CD14-positive monocyte (primary cell): ENCODE measurements around the gene EVC. TPM values are rescaled to one million over a fixed set of nuclear protein-coding genes. Genes with fewer than 3 reads are reported as not detected.

Source experiments
- DNase-seq, 3 donors: peaks; one replicate each; pipeline ENCODE4 v3.0.0-alpha.2; 2011 to 2022
- H2AFZ ChIP-seq: 2 replicates; pipeline ENCODE4 v1.6.0; 2012; ENCODE audit warnings: mild to moderate bottlenecking, low read depth, low read length, inconsistent platforms; ENCODE audit not compliant: insufficient read depth, poor library complexity, severe bottlenecking
- H3K27ac ChIP-seq, 2 donors: 1 replicate in 1 of 2; 2 replicates in 1 of 2; pipeline ENCODE4 v1.5.1; 2012 to 2013; ENCODE audit warnings: low read length in 2 of 2, control low read depth in 1 of 2, inconsistent platforms in 1 of 2, low read depth in 1 of 2, mild to moderate bottlenecking in 1 of 2
- H3K27me3 ChIP-seq, 2 donors: one replicate each; pipeline versions ENCODE4 v1.6.0 to v1.6.1; 2011 to 2013; ENCODE audit warnings: low read length in 2 of 2; ENCODE audit not compliant: control insufficient read depth in 2 of 2, insufficient read depth in 2 of 2
- H3K36me3 ChIP-seq, 2 donors: replicated peaks in 1 of 2; 1 replicate in 1 of 2; 2 replicates in 1 of 2; pipeline versions ENCODE4 v1.5.1 to v1.6.1; 2012 to 2013; ENCODE audit warnings: low read length in 2 of 2, control low read depth in 1 of 2, inconsistent platforms in 1 of 2, mild to moderate bottlenecking in 1 of 2; ENCODE audit not compliant: insufficient read depth in 2 of 2, control insufficient read depth in 1 of 2
- H3K4me1 ChIP-seq, 2 donors: 1 replicate in 1 of 2; 2 replicates in 1 of 2; pipeline versions ENCODE4 v1.5.1 to v1.6.1; 2012 to 2013; ENCODE audit warnings: low read length in 2 of 2, control low read depth in 1 of 2, inconsistent platforms in 1 of 2, mild to moderate bottlenecking in 1 of 2, moderate library complexity in 1 of 2; ENCODE audit not compliant: insufficient read depth in 2 of 2, control insufficient read depth in 1 of 2
- H3K4me2 ChIP-seq: replicated peaks from 2 replicates; pipeline ENCODE3; 2012; ENCODE audit warnings: low read length, moderate library complexity, mild to moderate bottlenecking; ENCODE audit not compliant: poor library complexity, severe bottlenecking; ENCODE audit errors: extremely low read depth
- H3K4me3 ChIP-seq, 3 experiments: fragments of 200-600 bp in 1 of 3; sonication (generic) in 1 of 3; replicated peaks in 1 of 3; 1 replicate in 2 of 3; 2 replicates in 1 of 3; pipeline ENCODE4 v1.5.1; 2011 to 2013; ENCODE audit warnings: low read length in 3 of 3, mild to moderate bottlenecking in 3 of 3, control low read depth in 2 of 3, low read depth in 2 of 3, inconsistent platforms in 1 of 3, moderate library complexity in 1 of 3
- H3K79me2 ChIP-seq: 2 replicates; pipeline ENCODE4 v1.6.0; 2012; ENCODE audit warnings: mild to moderate bottlenecking, control low read depth, inconsistent platforms, low read length, moderate library complexity; ENCODE audit not compliant: insufficient read depth
- H3K9ac ChIP-seq: 2 replicates; pipeline ENCODE4 v1.6.0; 2017; ENCODE audit warnings: low read length, mild to moderate bottlenecking; ENCODE audit not compliant: insufficient read depth, poor library complexity, severe bottlenecking
- H3K9me3 ChIP-seq, 2 donors: replicated peaks in 1 of 2; 1 replicate in 1 of 2; 2 replicates in 1 of 2; pipeline versions ENCODE4 v1.5.1 to v1.6.1; 2012 to 2013; ENCODE audit warnings: low read length in 2 of 2, control low read depth in 1 of 2; ENCODE audit not compliant: control insufficient read depth in 1 of 2, insufficient read depth in 1 of 2
- H4K20me1 ChIP-seq: 2 replicates; pipeline ENCODE4 v1.6.0; 2012; ENCODE audit warnings: mild to moderate bottlenecking, low read length, control low read depth, moderate library complexity; ENCODE audit not compliant: insufficient read depth
- H3K27ac Mint-ChIP-seq, 7 donors: one replicate each; pipeline ENCODE4 v1.8.0; 2020; ENCODE audit warnings: mild to moderate bottlenecking in 7 of 7, mixed read lengths in 7 of 7, moderate library complexity in 6 of 7, inconsistent platforms in 2 of 7
- H3K27me3 Mint-ChIP-seq, 3 donors: one replicate each; pipeline ENCODE4 v1.8.0; 2021 to 2022; ENCODE audit warnings: low read depth in 3 of 3, mild to moderate bottlenecking in 3 of 3, mixed read lengths in 3 of 3, moderate library complexity in 3 of 3, inconsistent platforms in 1 of 3
- H3K36me3 Mint-ChIP-seq, 2 donors: one replicate each; pipeline ENCODE4 v1.8.0; 2020; ENCODE audit warnings: mixed read lengths in 2 of 2, inconsistent platforms in 1 of 2, mild to moderate bottlenecking in 1 of 2
- H3K4me1 Mint-ChIP-seq: one replicate; pipeline ENCODE4 v1.8.0; 2020; ENCODE audit warnings: mild to moderate bottlenecking, mixed read lengths
- H3K4me3 Mint-ChIP-seq, 2 donors: one replicate each; pipeline ENCODE4 v1.8.0; 2020; ENCODE audit warnings: mild to moderate bottlenecking in 2 of 2, mixed read lengths in 2 of 2, moderate library complexity in 1 of 2
- H3K9me3 Mint-ChIP-seq, 7 donors: one replicate each; pipeline ENCODE4 v1.8.0; 2020 to 2022; ENCODE audit warnings: mixed read lengths in 7 of 7, mild to moderate bottlenecking in 6 of 7, moderate library complexity in 6 of 7, inconsistent platforms in 2 of 7
- WGBS: methylation state at CpG from one replicate; pipeline ENCODE4 v1.1.5; 2013; ENCODE audit warnings: missing lambda C conversion rate; ENCODE audit not compliant: insufficient coverage; 5-methylcytosine and 5-hydroxymethylcytosine counted together
- intact Hi-C, 2 donors: fragments of 100-400 bp; cut with micrococcal nuclease; formaldehyde crosslinking; loops; one replicate each; pipeline versions ENCODE4 v1.15.0 to v1.15.1; 2023
- polyA plus RNA-seq, 3 donors: library from polyadenylated mRNA; depleted of rRNA in 1 of 3; unstranded in 2 of 3; stranded (reverse) in 1 of 3; fragments of 300-500 nt in 2 of 3; fragments of >200 nt in 1 of 3; fragmentation: Illumina TruSeq in 2 of 3; gene quantifications; 1 replicate in 2 of 3; 2 replicates in 1 of 3; pipeline ENCODE4 v1.2.3, GENCODE V29; 2012 to 2021
- TF ChIP-seq, protein P1 (sequence below): fragments of 200-600 bp; IDR thresholded peaks from one replicate; pipeline ENCODE4 v1.8.0; 2022; ENCODE audit warnings: antibody characterized with exemption, mild to moderate bottlenecking

EVC gene
- polyA plus RNA-seq, 3 donors = 0.36 TPM; not detected in 2

DNA sequence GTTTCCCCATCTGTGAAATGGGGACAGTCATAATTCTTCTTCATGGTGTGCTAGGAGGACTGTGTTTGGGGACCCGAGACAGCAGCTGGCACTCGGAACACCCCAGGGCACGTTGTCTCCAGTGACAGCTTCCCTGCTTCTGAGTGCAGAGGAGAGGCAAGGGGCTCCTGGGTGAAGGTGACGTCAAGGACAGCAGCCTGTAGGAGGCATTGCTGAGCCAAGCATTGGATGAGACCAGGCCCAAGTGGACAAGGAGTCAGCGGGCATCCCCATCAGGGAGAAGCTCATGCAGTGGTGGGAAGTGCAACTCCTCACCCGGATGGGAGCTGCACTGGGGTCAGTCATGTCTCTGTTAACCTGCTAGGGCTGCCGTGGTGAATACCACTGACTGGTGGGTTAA lies 46.1 kb downstream of the EVC start:
- no peak overlapping the region for H3K27ac Mint-ChIP-seq

GRCh38 chr4:5757536-5757935 lies 46.5 kb downstream of the EVC start:
- Histone ChIP-seq H3K4me1 (no peaks in the 10 kb centered on the region), H3K9me3 (no peaks in the 10 kb centered on the region), H3K79me2 (no peaks in the 10 kb centered on the region), H3K4me2 (no peak overlapping the region), H3K36me3 (no peaks in the 10 kb centered on the region), H3K4me3 (no peak overlapping the region), H3K9ac (no peak overlapping the region), H4K20me1 (no peaks in the 10 kb centered on the region), H2AFZ (no peak overlapping the region), H3K27me3 (no peaks in the 10 kb centered on the region), H3K27ac (no peak overlapping the region)
- TF ChIP-seq, protein P1, sequence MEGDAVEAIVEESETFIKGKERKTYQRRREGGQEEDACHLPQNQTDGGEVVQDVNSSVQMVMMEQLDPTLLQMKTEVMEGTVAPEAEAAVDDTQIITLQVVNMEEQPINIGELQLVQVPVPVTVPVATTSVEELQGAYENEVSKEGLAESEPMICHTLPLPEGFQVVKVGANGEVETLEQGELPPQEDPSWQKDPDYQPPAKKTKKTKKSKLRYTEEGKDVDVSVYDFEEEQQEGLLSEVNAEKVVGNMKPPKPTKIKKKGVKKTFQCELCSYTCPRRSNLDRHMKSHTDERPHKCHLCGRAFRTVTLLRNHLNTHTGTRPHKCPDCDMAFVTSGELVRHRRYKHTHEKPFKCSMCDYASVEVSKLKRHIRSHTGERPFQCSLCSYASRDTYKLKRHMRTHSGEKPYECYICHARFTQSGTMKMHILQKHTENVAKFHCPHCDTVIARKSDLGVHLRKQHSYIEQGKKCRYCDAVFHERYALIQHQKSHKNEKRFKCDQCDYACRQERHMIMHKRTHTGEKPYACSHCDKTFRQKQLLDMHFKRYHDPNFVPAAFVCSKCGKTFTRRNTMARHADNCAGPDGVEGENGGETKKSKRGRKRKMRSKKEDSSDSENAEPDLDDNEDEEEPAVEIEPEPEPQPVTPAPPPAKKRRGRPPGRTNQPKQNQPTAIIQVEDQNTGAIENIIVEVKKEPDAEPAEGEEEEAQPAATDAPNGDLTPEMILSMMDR = no peak
- DNase-seq = no peak
- Mint-ChIP-seq H3K36me3 (no peaks in the 10 kb centered on the region), H3K27ac (no peak overlapping the region), H3K27me3 (no peaks in the 10 kb centered on the region), H3K4me1 (no peaks in the 10 kb centered on the region), H3K9me3 (peaks cover 0 to 2% (median 0%) of the 10 kb centered on the region in 7 donors), H3K4me3 (no peak overlapping the region)
- intact Hi-C loops = no loop called here
- WGBS = 100% methylated on average over 1 of the region's 4 CpGs

More for the DNA sequence above, 46.1 kb downstream of the EVC start:
- Mint-ChIP-seq H3K27me3 (no peaks in the 10 kb centered on the region), H3K4me3 (no peak overlapping the region), H3K36me3 (no peaks in the 10 kb centered on the region), H3K9me3 (peaks cover 0 to 2% (median 0%) of the 10 kb centered on the region in 7 donors), H3K4me1 (no peaks in the 10 kb centered on the region)
- Histone ChIP-seq H2AFZ (no peak overlapping the region), H3K9me3 (no peaks in the 10 kb centered on the region), H3K79me2 (no peaks in the 10 kb centered on the region), H3K4me2 (no peak overlapping the region), H3K4me1 (no peaks in the 10 kb centered on the region), H3K9ac (no peak overlapping the region), H3K27ac (no peak overlapping the region), H3K36me3 (no peaks in the 10 kb centered on the region), H4K20me1 (no peaks in the 10 kb centered on the region), H3K27me3 (no peaks in the 10 kb centered on the region), H3K4me3 (no peak overlapping the region)
- TF ChIP-seq, protein P1 = no peak
- no peak for DNase-seq
- 100% methylated on average over 6 of the region's 7 CpGs for WGBS
- intact Hi-C loops = no loop called here
